Hepatocyte (in vitro differentiated cells): ENCODE data around the gene ELL. TPM values are rescaled to one million over a fixed set of nuclear protein-coding genes. Genes with fewer than 3 reads are reported as not detected.
A peak's percentile ranks its signal among the peaks of the same experiment; 100 is the strongest.

Experiments
- DNase-seq: peaks from one replicate; pipeline ENCODE4 v3.0.0-alpha.2; 2016; ENCODE audit warnings: low spot score
- H2AFZ ChIP-seq: fragments of 200-600 bp; sonication (generic); 2 replicates; pipeline ENCODE4 v1.6.0; 2016; ENCODE audit warnings: antibody characterized with exemption, mild to moderate bottlenecking
- H3K27ac ChIP-seq: fragments of 200-600 bp; sonication (generic); 2 replicates; pipeline ENCODE4 v1.5.1; 2016; ENCODE audit warnings: mild to moderate bottlenecking
- H3K27me3 ChIP-seq: fragments of 200-600 bp; sonication (generic); 2 replicates; pipeline ENCODE4 v1.6.1; 2016
- H3K36me3 ChIP-seq: fragments of 200-600 bp; sonication (generic); replicated peaks from 2 replicates; pipeline ENCODE4 v1.5.1; 2016; ENCODE audit warnings: low read depth; ENCODE audit not compliant: insufficient read depth
- H3K4me1 ChIP-seq: fragments of 200-600 bp; sonication (generic); 2 replicates; pipeline ENCODE4 v1.5.1; 2016; ENCODE audit warnings: mild to moderate bottlenecking, moderate library complexity; ENCODE audit not compliant: insufficient read depth
- H3K4me2 ChIP-seq: fragments of 200-600 bp; sonication (generic); 2 replicates; pipeline ENCODE4 v1.6.0; 2016
- H3K4me3 ChIP-seq: fragments of 200-600 bp; sonication (generic); 2 replicates; pipeline ENCODE4 v1.5.1; 2016; ENCODE audit warnings: mild to moderate bottlenecking
- H3K79me2 ChIP-seq: fragments of 200-600 bp; sonication (generic); 2 replicates; pipeline ENCODE4 v1.6.0; 2017; ENCODE audit warnings: mild to moderate bottlenecking
- H3K9me2 ChIP-seq: fragments of 200-600 bp; sonication (generic); replicated peaks from 2 replicates; pipeline ENCODE4 v1.6.0; 2017; ENCODE audit warnings: mild to moderate bottlenecking; ENCODE audit not compliant: insufficient read depth
- H3K9me3 ChIP-seq: fragments of 200-600 bp; sonication (generic); 2 replicates; pipeline ENCODE4 v1.5.1; 2016; ENCODE audit warnings: low read depth, mild to moderate bottlenecking
- H4K20me1 ChIP-seq: fragments of 200-600 bp; sonication (generic); 2 replicates; pipeline ENCODE4 v1.6.0; 2016; ENCODE audit warnings: mild to moderate bottlenecking; ENCODE audit not compliant: insufficient read depth, poor library complexity, severe bottlenecking
- CTCF ChIP-seq: fragments of 200-600 bp; sonication (generic); IDR thresholded peaks from 2 replicates; pipeline ENCODE4 v1.5.1; 2016; ENCODE audit warnings: antibody characterized with exemption, mild to moderate bottlenecking; ENCODE audit not compliant: poor library complexity
- EZH2 ChIP-seq: fragments of 200-600 bp; sonication (generic); IDR thresholded peaks from 2 replicates; pipeline ENCODE4 v1.6.1; 2016; ENCODE audit warnings: antibody characterized with exemption, mild to moderate bottlenecking, borderline replicate concordance
- EZH2phosphoT487 ChIP-seq: fragments of 200-600 bp; sonication (generic); IDR thresholded peaks from one replicate; pipeline ENCODE4 v1.6.1; 2018; ENCODE audit warnings: antibody characterized with exemption, mild to moderate bottlenecking, low read depth, moderate library complexity; ENCODE audit not compliant: unreplicated experiment, severe bottlenecking
- WGBS: methylation state at CpG from one replicate; pipeline ENCODE4 v1.1.6; 2016; ENCODE audit warnings: low lambda C conversion rate; ENCODE audit errors: missing lambda C conversion rate; 5-methylcytosine and 5-hydroxymethylcytosine counted together
- polyA plus RNA-seq: library from polyadenylated mRNA; unstranded; fragments of >200 nt; fragmentation: Nextera tagmentation; extraction: Ambion mirVana; gene quantifications from 2 replicates; pipeline ENCODE4 v1.2.1, GENCODE V29; 2016
- total RNA-seq: library from RNA; depleted of rRNA; stranded (reverse); fragments of >200 nt; gene quantifications from 2 replicates; pipeline ENCODE4 v1.2.3, GENCODE V29; 2014

The ELL gene
- total and polyA plus RNA-seq, 2 experiments from 2014 or later, result 11.0 to 15.0 TPM

GRCh38 chr19:18421371-18421959, 100.4 kb downstream of the ELL start:
- H3K9me2 ChIP-seq, result no peaks in the 10 kb centered on the region
- H3K27me3 ChIP-seq, result no peaks in the 10 kb centered on the region
- no peak for DNase-seq
- no peak overlapping the region for H3K27ac ChIP-seq
- 92% methylated on average over 12 of the region's 12 CpGs for WGBS
- H3K9me3 ChIP-seq, result no peaks in the 10 kb centered on the region
- no peak overlapping the region for H2AFZ ChIP-seq
- TF ChIP-seq EZH2phosphoT487 (no peak), CTCF (no peak), EZH2 (no peak)
- peaks cover 40% of the 10 kb centered on the region for H4K20me1 ChIP-seq
- H3K79me2 ChIP-seq, result peaks cover 65% of the 10 kb centered on the region
- no peak overlapping the region for H3K4me3 ChIP-seq
- peaks cover 47% of the 10 kb centered on the region for H3K4me1 ChIP-seq
- no peaks in the 10 kb centered on the region for H3K36me3 ChIP-seq
- H3K4me2 ChIP-seq, result peak overlapping the region; percentile 91

GRCh38 chr19:18420930-18421329, 100.9 kb downstream of the ELL start:
- Histone ChIP-seq H3K4me3 (no peak overlapping the region), H3K9me3 (no peaks in the 10 kb centered on the region), H3K79me2 (peaks cover 62% of the 10 kb centered on the region), H3K4me1 (peaks cover 52% of the 10 kb centered on the region), H2AFZ (no peak overlapping the region), H3K36me3 (no peaks in the 10 kb centered on the region), H3K27me3 (no peaks in the 10 kb centered on the region), H3K27ac (peak overlapping the region; percentile 99), H3K4me2 (peak overlapping the region; percentile 91), H4K20me1 (peaks cover 38% of the 10 kb centered on the region), H3K9me2 (no peaks in the 10 kb centered on the region)
- WGBS, result 54% methylated on average over 2 of the region's 2 CpGs
- no peak for DNase-seq
- TF ChIP-seq EZH2phosphoT487, result no peak
- TF ChIP-seq CTCF, result no peak
- no peak for TF ChIP-seq EZH2

- Histone ChIP-seq H3K9me3 (no peaks in the 10 kb centered on the region), H3K4me3 (peak overlapping the region; percentile 42), H4K20me1 (peaks cover 33% of the 10 kb centered on the region), H2AFZ (no peak overlapping the region), H3K27me3 (no peaks in the 10 kb centered on the region), H3K27ac (peak overlapping the region; percentile 99), H3K4me2 (peak overlapping the region; percentile 91), H3K79me2 (peaks cover 56% of the 10 kb centered on the region), H3K9me2 (no peaks in the 10 kb centered on the region), H3K36me3 (no peaks in the 10 kb centered on the region), H3K4me1 (peaks cover 56% of the 10 kb centered on the region)
- no peak for TF ChIP-seq EZH2
- no peak for TF ChIP-seq EZH2phosphoT487
- no peak for TF ChIP-seq CTCF
- DNase-seq, result peak; percentile 78
- 4% methylated on average over 49 of the region's 97 CpGs for WGBS
These were observed 102.0 kb downstream of the ELL start for GRCh38 chr19:18419699-18420460.
